H9 (cell line): ENCODE data around the gene ZIC4. TPM values are rescaled to one million over a fixed set of nuclear protein-coding genes. Genes with fewer than 3 reads are reported as not detected.
A peak's percentile ranks its signal among the peaks of the same experiment; 100 is the strongest.

Source experiments
- DNase-seq: peaks from one replicate; pipeline ENCODE4 v3.0.0-alpha.2; 2017
- H2AFZ ChIP-seq: one replicate; pipeline ENCODE4 v1.6.1; 2013; ENCODE audit warnings: mild to moderate bottlenecking, low read length, control low read depth, moderate library complexity
- H2AK5ac ChIP-seq: 2 replicates; pipeline ENCODE4 v1.6.1; 2013; ENCODE audit warnings: low read length, control low read depth, mixed read lengths; ENCODE audit not compliant: insufficient read length
- H2BK120ac ChIP-seq: one replicate; pipeline ENCODE4 v1.6.1; 2013; ENCODE audit warnings: low read depth, mild to moderate bottlenecking, low read length, control low read depth, inconsistent platforms; ENCODE audit not compliant: poor library complexity, severe bottlenecking
- H2BK12ac ChIP-seq: 2 replicates; pipeline ENCODE4 v1.6.1; 2013; ENCODE audit warnings: low read length, control low read depth, mixed read lengths, low read depth; ENCODE audit not compliant: insufficient read length
- H2BK15ac ChIP-seq: 2 replicates; pipeline ENCODE4 v1.6.1; 2013; ENCODE audit warnings: low read depth, low read length, control low read depth
- H2BK20ac ChIP-seq: one replicate; pipeline ENCODE4 v1.6.1; 2013; ENCODE audit warnings: low read depth, mild to moderate bottlenecking, low read length, control low read depth, inconsistent platforms; ENCODE audit not compliant: poor library complexity, severe bottlenecking
- H2BK5ac ChIP-seq: 2 replicates; pipeline ENCODE4 v1.6.1; 2013; ENCODE audit warnings: low read length, control low read depth, mixed read lengths; ENCODE audit not compliant: insufficient read length
- H3K14ac ChIP-seq: 2 replicates; pipeline ENCODE4 v1.6.1; 2013; ENCODE audit warnings: low read length, control low read depth; ENCODE audit not compliant: insufficient read depth
- H3K18ac ChIP-seq: 2 replicates; pipeline ENCODE4 v1.6.1; 2013; ENCODE audit warnings: low read depth, mild to moderate bottlenecking, mixed read lengths, low read length, control low read depth; ENCODE audit not compliant: insufficient read length
- H3K23ac ChIP-seq: 2 replicates; pipeline ENCODE4 v1.6.1; 2013; ENCODE audit warnings: low read length, control low read depth, mixed read lengths, low read depth; ENCODE audit not compliant: insufficient read length
- H3K23me2 ChIP-seq: 2 replicates; pipeline ENCODE4 v1.6.1; 2013; ENCODE audit warnings: low read depth, mild to moderate bottlenecking, mixed read lengths, low read length, control low read depth; ENCODE audit not compliant: insufficient read length, poor library complexity, severe bottlenecking
- H3K27ac ChIP-seq: 2 replicates; pipeline ENCODE4 v1.5.1; 2013; ENCODE audit warnings: low read length, control low read depth, mixed read lengths, low read depth; ENCODE audit not compliant: insufficient read length
- H3K27me3 ChIP-seq: 2 replicates; pipeline ENCODE4 v1.6.1; 2013; ENCODE audit warnings: low read length, control low read depth, inconsistent platforms; ENCODE audit not compliant: insufficient read depth
- H3K4ac ChIP-seq: 2 replicates; pipeline ENCODE4 v1.6.1; 2013; ENCODE audit warnings: low read depth, mild to moderate bottlenecking, control low read depth, inconsistent platforms, low read length, moderate library complexity
- H3K4me1 ChIP-seq: 2 replicates; pipeline ENCODE4 v1.6.1; 2013; ENCODE audit warnings: low read length, control low read depth, inconsistent platforms; ENCODE audit not compliant: insufficient read depth
- H3K4me2 ChIP-seq: 2 replicates; pipeline ENCODE4 v1.6.1; 2013; ENCODE audit warnings: low read length, control low read depth, mixed read lengths; ENCODE audit not compliant: insufficient read length, insufficient read depth
- H3K56ac ChIP-seq: 2 replicates; pipeline ENCODE4 v1.6.1; 2013; ENCODE audit warnings: low read depth, mild to moderate bottlenecking, mixed read lengths, low read length, control low read depth; ENCODE audit not compliant: insufficient read length
- H3K79me1 ChIP-seq: 2 replicates; pipeline ENCODE4 v1.6.1; 2013; ENCODE audit warnings: low read depth, mild to moderate bottlenecking, moderate library complexity, low read length, control low read depth, inconsistent platforms; ENCODE audit not compliant: insufficient read depth, poor library complexity, severe bottlenecking
- H3K79me2 ChIP-seq: 2 replicates; pipeline ENCODE4 v1.6.1; 2013; ENCODE audit warnings: low read length, control low read depth, inconsistent platforms; ENCODE audit not compliant: insufficient read depth
- H3K9ac ChIP-seq: 2 replicates; pipeline ENCODE4 v1.6.1; 2013; ENCODE audit warnings: low read length, control low read depth, mixed read lengths; ENCODE audit not compliant: insufficient read length; ENCODE audit errors: extremely low read depth
- H3K9me3 ChIP-seq: one replicate; pipeline ENCODE4 v1.6.1; 2013; ENCODE audit warnings: low read depth, low read length, inconsistent platforms; ENCODE audit not compliant: control insufficient read depth
- H3T11ph ChIP-seq: one replicate; pipeline ENCODE4 v1.6.1; 2013; ENCODE audit warnings: mild to moderate bottlenecking, low read length, control low read depth, inconsistent platforms
- H4K20me1 ChIP-seq: one replicate; pipeline ENCODE4 v1.6.1; 2013; ENCODE audit not compliant: control insufficient read depth, insufficient read length, insufficient read depth
- H4K5ac ChIP-seq: 2 replicates; pipeline ENCODE4 v1.6.1; 2013; ENCODE audit warnings: low read depth, mild to moderate bottlenecking, mixed read lengths, low read length, control low read depth; ENCODE audit not compliant: insufficient read length
- H4K8ac ChIP-seq: replicated peaks from 2 replicates; pipeline ENCODE4 v1.6.1; 2013; ENCODE audit warnings: low read length, control low read depth, mixed read lengths, low read depth; ENCODE audit not compliant: insufficient read length
- H4K91ac ChIP-seq: 2 replicates; pipeline ENCODE4 v1.6.1; 2013; ENCODE audit warnings: low read depth, mild to moderate bottlenecking, moderate library complexity, mixed read lengths, low read length, control low read depth; ENCODE audit not compliant: insufficient read length
- H3K27ac Mint-ChIP-seq, 3 experiments: 2 replicates in 2 of 3; 3 replicates in 1 of 3; pipeline ENCODE4 v1.8.0; 2020 to 2021; ENCODE audit warnings: mixed read lengths in 3 of 3, mild to moderate bottlenecking in 1 of 3, moderate library complexity in 1 of 3
- H3K27me3 Mint-ChIP-seq: 2 replicates; pipeline ENCODE4 v1.8.0; 2021; ENCODE audit warnings: low read depth, mild to moderate bottlenecking, moderate library complexity, mixed read lengths
- H3K36me3 Mint-ChIP-seq, 3 experiments: 2 replicates in 2 of 3; 3 replicates in 1 of 3; pipeline ENCODE4 v1.8.0; 2020 to 2021; ENCODE audit warnings: low read depth in 3 of 3, mixed read lengths in 3 of 3; ENCODE audit not compliant: insufficient read depth in 1 of 3
- H3K4me1 Mint-ChIP-seq, 2 experiments: 2 replicates each; pipeline ENCODE4 v1.8.0; 2020; ENCODE audit warnings: mixed read lengths in 2 of 2
- H3K4me3 Mint-ChIP-seq, 2 experiments: 2 replicates in 1 of 2; 3 replicates in 1 of 2; pipeline ENCODE4 v1.8.0; 2020 to 2021; ENCODE audit warnings: mild to moderate bottlenecking in 2 of 2, mixed read lengths in 2 of 2, moderate library complexity in 1 of 2
- H3K9me3 Mint-ChIP-seq, 2 experiments: 2 replicates in 1 of 2; 3 replicates in 1 of 2; pipeline ENCODE4 v1.8.0; 2020; ENCODE audit warnings: mild to moderate bottlenecking in 2 of 2, mixed read lengths in 2 of 2, moderate library complexity in 1 of 2
- WGBS: extraction: QIAGEN DNeasy Blood & Tissue Kit; methylation state at CpG from one replicate; pipeline ENCODE4 v1.1.7; 2013; ENCODE audit warnings: missing lambda C conversion rate, low lambda C conversion rate, mixed read lengths; ENCODE audit not compliant: insufficient read length; ENCODE audit errors: extremely low coverage; 5-methylcytosine and 5-hydroxymethylcytosine counted together
- total RNA-seq: library from RNA; stranded (reverse); gene quantifications from 2 replicates; pipeline ENCODE4 v1.2.1, GENCODE V29; 2021
- TF ChIP-seq, protein P1 (sequence below): fragments of 200-600 bp; sonication (generic); conservative IDR thresholded peaks from 3 replicates; pipeline ENCODE4 v1.8.0; 2021; ENCODE audit warnings: antibody characterized with exemption, mild to moderate bottlenecking

The ZIC4 gene
- total RNA-seq, 1 experiment from 2014 or later = not detected

DNA sequence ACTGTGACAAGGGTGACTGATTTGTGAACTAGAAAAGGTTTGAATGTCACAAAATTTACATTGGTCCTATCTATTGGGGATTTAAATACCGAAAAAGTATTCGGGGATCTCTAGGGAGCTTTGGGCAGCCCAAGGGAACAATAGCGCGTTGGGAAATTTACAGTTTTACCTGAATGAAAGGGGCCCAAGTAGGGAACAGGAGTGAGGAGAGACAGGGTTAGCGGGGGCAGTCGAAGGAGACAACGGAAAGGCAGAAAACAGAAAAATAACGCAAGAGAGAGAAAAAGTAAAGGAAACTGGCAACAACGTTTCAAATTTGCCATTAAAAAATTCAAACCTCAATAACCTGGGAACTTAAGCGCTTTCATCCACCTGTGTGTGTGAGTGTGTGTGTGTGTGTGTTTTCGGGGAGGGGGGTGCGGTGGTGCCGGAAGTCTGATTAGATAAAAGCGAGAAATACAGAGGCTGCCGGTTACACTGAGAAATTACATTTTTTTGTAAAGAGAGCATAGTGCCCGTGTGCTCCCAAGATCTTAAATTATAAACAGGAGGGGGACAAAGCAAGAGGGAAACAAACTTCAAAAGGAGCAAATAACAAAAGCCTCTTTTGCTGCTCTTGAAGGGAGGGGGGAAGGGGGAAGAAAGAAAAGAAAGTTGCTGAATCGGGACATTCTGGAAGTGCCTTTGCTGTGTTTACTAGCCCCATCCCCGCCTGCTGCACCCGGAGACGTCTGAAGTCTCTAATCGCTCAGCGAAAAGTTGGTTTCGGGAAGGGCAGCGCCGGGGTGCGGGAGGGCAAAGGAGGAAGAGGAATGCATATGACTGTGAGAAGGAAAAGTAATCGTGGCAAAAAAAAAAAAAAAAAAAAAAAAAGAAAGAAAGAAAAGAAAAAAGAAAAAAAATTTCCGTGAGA is 2.1 kb upstream of the ZIC4 start:
- peak; percentile 61 for DNase-seq
- Histone ChIP-seq H4K20me1 (no peaks in the 10 kb centered on the region), H3K9ac (no peak overlapping the region)

More for the DNA sequence above, 2.1 kb upstream of the ZIC4 start:
- no CpG with 5 or more reads among the region's 28 CpGs for WGBS
- no peak overlapping the region for H3K27ac ChIP-seq
- Mint-ChIP-seq H3K27me3 (peaks cover 100% of the 10 kb centered on the region), H3K9me3 (peaks cover 0 to 6% of the 10 kb centered on the region in 2 experiments; a peak in 3 of 5 replicates), H3K36me3 (no peaks in the 10 kb centered on the region; a peak in 1 of 7 replicates), H3K4me1 (peaks cover 32 to 85% of the 10 kb centered on the region in 2 experiments), H3K27ac (peak overlapping the region in 1 of 3 experiments; percentile 80; a peak in 2 of 7 replicates), H3K4me3 (peak overlapping the region; percentile 33 to 87)
- no peak overlapping the region for H3T11ph ChIP-seq
- H3K56ac ChIP-seq = no peak overlapping the region
- no peak overlapping the region for H3K18ac ChIP-seq
- no peak overlapping the region for H3K4ac ChIP-seq
- H3K4me1 ChIP-seq = peaks cover 5% of the 10 kb centered on the region; the same call in 1 of the 2 replicates
- H3K14ac ChIP-seq = no peak overlapping the region
- peak overlapping the region; percentile 84 for H3K4me2 ChIP-seq
- H3K23me2 ChIP-seq = peaks cover 32% of the 10 kb centered on the region
- no peak overlapping the region for H2BK12ac ChIP-seq
- no peak overlapping the region for H4K8ac ChIP-seq
- H4K5ac ChIP-seq = no peak overlapping the region
- no peak overlapping the region for H2BK15ac ChIP-seq
- H2AK5ac ChIP-seq = no peak overlapping the region
- no peaks in the 10 kb centered on the region for H3K79me1 ChIP-seq
- H3K27me3 ChIP-seq = peaks cover 88% of the 10 kb centered on the region
- no peak overlapping the region for H2BK20ac ChIP-seq
- H3K79me2 ChIP-seq = no peaks in the 10 kb centered on the region
- TF ChIP-seq, protein P1, sequence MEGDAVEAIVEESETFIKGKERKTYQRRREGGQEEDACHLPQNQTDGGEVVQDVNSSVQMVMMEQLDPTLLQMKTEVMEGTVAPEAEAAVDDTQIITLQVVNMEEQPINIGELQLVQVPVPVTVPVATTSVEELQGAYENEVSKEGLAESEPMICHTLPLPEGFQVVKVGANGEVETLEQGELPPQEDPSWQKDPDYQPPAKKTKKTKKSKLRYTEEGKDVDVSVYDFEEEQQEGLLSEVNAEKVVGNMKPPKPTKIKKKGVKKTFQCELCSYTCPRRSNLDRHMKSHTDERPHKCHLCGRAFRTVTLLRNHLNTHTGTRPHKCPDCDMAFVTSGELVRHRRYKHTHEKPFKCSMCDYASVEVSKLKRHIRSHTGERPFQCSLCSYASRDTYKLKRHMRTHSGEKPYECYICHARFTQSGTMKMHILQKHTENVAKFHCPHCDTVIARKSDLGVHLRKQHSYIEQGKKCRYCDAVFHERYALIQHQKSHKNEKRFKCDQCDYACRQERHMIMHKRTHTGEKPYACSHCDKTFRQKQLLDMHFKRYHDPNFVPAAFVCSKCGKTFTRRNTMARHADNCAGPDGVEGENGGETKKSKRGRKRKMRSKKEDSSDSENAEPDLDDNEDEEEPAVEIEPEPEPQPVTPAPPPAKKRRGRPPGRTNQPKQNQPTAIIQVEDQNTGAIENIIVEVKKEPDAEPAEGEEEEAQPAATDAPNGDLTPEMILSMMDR = no peak
- no peak overlapping the region for H3K23ac ChIP-seq
- H3K9me3 ChIP-seq = no peaks in the 10 kb centered on the region
- H2AFZ ChIP-seq = no peak overlapping the region
- no peak overlapping the region for H2BK5ac ChIP-seq
- H2BK120ac ChIP-seq = no peak overlapping the region
- H4K91ac ChIP-seq = no peak overlapping the region
